Activated T-cell treated with anti-CD3 and anti-CD28 coated beads for 24 hours (primary cell): ENCODE results near the gene LTBP1.

Experiments
- DNase-seq: peaks from one replicate; pipeline ENCODE4 v3.0.0-alpha.2; 2020; ENCODE audit warnings: low read depth

The LTBP1 gene

DNA sequence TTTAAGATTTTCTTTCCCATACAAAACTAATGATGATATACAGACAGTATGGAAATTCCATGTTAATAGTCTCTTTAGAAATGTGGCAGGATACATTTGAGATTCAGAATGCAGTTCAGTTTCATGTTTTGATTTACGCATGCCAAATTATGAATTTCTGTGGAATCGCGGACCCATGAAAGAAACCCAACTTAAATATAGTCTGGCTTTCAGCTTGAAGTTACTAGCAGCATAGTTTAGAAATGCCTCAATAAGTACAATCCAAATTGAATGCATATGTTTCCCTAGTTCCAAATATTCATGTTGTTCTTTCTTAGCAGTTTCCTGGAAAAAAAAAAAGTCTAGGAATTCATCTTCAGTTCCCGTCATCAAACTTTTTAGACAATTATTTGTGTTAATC, 365.6 kb downstream of the LTBP1 start:
- DNase-seq: no peak

DNA sequence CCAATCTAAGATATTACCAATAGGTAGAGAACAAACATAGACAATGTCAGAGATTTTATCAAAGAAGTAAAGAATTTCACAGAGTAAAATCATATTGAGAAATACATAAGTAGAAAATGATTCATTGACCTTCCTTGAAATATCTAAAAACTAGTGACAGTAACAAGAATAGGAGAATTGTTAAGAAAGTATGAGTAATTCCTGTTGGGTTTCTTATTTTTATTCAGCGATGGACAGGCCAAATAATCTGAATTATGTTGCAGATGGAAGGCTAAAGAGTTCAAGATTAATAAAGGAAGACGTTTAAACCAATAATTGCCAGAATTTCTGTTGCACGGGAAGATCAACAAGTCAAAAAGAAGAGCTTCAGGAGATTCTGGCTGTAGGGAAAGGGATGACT, 366.3 kb downstream of the LTBP1 start:
- DNase-seq: no peak

DNA sequence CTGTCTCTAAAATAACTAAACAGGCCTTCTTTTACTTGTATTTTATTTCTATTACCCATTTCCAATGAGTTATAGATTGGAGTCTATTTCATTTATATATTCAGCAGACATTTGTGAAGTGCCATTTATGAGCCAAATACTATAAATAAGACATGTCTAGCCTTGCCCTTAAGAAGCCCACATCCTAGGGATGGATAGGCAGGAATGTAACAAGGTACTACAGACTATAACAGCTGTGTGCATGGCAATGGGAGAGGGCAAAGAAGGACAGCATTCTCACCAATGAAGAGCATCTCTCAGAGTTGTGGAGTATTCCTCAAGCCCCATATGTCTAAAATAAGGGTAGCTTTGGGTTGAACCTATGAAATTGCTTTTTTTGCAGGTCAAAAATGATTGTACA, 367.8 kb downstream of the LTBP1 start:
- DNase-seq: no peak

DNA sequence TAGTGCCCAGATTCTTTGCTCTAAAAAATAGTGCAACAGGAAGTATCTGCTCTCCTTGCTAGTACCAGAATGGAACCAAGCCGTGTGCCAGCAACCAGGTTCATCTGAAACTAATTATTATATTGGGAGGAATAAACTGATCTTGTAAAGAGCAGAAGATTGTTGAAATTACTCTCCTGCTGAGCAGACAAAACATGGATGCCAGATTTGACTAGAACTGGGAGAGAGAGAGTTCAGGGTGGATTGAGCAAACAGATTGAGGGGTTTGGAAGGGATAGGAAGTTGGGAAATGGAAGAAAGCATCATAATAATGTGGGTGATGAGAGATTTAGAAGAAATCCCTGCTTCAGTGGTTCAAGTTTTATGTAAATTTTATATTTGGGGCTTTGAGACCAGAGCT, 369.6 kb downstream of the LTBP1 start:
- no peak for DNase-seq

DNA sequence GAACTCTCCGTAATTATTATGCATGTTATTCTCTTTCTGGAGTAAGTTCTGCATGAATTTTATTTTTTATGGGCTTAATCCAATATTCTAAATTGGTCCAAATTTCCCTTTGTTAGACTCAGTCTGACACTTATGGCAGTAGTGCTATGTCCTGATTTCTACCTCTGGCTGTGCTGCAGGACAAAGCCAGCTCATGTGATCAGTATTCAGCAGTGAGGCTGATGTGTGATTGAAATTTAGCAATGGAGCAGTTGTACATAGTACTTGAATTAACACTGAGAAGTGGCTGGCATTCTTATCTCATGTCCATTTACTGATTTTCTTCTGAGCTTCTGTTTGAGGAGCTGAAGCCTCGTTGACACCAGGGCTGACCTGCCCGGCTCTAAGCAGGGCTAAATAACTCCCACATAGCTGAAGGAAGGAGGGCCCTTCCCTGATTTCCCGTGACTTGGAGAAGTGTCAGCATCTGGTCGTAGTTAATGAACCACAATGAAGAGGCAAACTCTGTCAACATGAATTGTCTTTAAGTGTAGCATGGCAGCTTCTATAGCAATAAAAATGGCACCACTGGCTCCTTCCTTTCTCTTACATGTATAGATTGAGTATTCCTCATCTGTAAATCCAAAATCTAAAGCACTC, 370.7 kb downstream of the LTBP1 start:
- no peak for DNase-seq

DNA sequence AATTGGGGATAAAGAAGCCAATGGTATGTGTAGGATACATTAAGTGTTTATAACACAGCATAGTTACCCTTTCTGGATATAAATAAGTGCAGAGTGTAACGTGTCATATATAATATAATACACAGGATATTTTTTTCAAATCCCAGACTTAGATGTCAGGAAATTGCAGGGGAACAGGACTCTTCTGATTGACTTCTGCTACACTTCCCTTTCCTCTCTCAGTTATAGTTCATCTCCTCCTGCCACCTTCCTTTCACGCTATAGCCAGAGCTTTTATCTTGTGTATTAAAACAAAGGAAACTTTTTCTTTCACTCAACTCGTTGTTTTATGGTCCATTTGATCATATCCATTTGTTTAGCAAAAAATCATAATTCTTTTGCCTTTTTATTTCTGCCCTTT, 371.7 kb downstream of the LTBP1 start:
- no peak for DNase-seq

DNA sequence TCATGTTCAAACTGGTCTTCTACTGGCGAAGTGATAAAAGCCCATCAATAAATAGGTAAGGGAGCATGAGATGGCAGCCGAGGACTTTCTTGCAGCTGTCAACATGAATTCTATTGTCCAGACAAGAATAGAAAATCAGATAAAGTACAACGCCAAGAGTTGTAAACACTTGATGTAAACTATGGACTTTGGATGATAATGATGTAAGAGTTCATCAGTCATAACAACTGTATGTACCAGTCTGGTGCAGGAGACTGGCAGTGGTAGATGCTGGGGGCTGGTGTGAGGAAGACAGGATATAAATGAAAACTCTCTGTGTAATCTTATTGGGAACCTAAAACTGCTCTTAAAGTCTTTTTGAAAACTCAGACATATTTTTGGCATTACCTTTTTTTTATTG, 373.8 kb downstream of the LTBP1 start:
- no peak for DNase-seq

DNA sequence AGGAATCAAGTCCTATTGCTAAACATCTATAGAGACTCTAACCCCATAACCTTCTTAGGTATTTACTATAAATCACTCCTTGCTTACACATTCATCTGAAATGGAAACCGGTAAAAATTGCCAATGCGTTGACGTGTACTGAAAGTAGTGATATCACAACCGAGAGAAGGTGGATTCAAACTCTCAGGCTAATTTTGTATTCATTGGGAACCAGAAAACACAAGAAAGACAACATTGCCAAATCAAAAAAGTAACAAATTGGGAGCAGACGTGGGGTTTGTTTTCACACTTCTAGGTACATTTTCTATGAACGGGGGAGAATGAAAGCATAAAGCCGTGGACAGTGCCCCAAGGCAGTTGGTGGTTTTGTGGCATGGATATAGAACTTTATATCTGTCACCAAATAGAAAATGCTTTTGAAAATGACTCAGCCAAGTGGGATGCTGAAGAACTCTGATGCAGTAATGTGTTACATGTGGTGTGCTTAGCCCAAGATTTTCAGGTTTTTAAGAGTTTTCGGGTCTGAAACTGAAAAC, 374.6 kb downstream of the LTBP1 start:
- DNase-seq: peak; percentile 12

DNA sequence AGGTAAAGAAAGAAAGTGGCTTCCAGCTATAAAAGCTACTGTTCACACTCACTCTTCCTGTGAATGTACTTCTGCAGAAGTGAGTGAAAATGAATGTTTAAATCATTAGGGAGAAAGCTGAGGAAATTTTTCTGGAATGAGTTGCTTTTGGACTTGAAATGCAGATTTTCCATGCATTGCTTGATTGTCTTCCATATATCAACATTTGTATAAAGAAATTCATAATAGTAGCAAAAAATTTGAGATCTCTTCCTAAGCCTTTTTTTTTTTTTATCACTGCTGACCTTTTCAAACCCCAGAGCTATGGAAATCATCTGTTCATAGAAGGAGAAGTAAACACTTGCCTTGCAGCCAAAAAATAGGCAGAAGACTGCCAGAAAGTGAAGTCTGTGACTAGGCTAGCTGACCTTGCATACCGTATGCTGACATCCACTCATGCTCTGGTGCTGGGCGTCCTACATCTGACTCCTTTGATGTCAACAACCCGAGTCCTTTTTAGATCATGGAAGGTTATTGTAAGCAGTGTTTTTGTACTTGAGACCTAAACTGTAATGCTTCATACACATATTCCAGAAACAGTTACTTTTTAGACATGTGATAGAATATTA, 375.2 kb downstream of the LTBP1 start:
- no peak for DNase-seq

DNA sequence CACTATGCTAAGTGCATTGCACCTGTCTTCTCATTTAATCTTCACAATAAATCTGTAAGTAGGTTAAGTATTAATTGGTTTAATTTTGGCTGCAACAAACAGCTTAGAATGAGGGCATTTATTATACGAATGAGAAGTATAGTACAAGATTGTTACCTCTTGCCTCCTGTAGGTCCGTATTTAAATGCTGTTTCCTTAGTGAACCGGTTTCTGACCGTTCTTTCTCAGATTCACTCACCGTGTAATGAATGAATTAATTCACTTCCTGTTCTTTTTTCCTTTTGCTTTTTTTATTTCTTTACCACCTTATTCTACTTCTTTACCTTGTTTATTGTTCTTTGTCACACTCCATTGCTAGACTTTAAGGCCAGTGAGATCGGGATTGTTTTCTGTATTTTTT, 375.9 kb downstream of the LTBP1 start:
- DNase-seq: no peak

DNA sequence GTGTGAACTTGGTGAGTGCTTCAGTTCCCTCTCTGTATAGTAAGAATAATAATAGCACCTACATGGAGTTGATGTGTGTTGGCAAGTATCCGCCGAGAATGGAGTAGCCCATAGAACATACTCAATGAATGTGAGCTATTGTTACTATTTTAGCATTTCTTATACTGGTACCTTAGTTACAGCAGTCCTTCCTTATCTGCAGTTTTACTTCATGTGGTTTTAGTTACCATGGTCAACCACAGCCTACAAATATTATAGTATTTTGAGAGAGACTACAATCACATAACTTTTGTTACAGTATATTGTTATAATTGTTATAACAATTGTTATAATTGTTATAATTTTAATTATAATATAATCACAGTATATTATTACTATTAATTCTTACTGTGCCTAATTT, 377.2 kb downstream of the LTBP1 start:
- DNase-seq: no peak

DNA sequence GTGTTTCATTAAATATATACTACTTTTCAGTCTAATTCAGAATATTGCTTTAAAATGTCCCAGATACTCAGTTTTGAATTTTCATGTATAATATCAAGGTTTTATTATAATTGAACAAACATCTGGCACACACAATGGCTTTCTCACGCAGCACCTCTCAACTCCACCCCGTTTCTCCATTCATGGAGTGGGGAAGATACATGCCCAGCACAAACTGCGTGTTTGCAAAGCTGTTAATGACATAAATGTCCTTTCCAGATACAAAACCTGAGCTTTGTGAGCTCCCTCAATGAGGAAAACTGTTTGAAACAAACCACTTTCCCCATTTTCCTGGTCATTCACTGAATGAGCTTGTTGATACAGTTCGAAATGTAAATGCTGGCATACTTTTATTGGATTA, 379.3 kb downstream of the LTBP1 start:
- DNase-seq: no peak

DNA sequence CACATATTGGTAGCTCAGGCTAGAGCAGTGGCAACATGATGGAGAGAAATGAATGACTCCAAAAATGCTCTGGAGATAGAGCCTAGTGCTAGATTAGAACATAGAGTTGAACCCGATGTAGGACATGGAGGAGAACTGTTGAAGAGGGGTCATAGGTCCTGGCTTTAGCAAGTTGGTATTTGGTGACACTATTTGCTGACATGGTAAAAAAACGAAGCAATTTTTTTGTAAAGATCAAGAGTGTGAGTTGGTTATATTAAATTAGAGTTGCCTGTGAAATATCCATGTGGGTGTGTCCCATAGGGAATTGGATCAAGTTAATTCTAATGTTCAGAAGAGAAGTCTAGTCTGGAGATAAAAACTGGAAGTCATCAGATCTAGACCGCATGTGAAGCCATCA, 386.7 kb downstream of the LTBP1 start:
- no peak for DNase-seq

DNA sequence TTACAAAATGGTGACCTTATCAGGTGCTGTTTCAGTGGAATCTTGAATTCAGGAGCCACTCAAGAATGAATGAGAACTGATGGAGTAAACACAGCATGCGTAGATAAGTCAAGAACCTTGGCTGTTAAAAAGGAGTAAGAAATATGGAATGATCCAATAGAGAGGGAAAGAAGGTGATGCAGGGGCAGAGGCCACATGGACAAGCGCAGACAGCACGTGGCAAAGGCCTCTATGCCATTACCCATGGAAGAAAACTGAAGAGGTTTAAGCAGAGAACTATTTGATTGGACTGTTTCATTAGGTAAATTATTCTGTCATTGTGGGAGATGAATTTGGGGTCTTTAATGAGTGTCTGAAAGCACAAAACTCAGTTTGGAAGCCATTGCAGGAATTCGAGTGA, 387.3 kb downstream of the LTBP1 start:
- DNase-seq: no peak

DNA sequence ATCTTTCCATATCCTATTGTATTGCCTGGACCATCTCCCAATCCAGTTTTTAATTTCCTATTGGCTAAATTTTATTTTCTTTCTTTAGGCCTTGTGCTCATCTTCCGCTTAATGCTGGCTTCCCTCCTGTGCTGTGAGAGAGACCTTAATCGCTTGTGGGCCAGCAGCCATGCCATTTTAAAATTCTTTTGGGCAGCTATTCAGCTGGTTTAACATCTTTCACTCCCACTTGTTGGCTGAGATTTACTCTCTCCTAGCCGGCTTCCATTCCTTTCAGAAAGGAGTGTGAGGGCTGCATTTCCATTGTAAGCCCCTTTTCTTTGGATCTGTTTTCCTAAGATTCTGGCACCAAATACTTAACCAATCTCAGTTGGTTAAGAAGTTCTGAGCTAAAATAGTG, 388.8 kb downstream of the LTBP1 start:
- no peak for DNase-seq

DNA sequence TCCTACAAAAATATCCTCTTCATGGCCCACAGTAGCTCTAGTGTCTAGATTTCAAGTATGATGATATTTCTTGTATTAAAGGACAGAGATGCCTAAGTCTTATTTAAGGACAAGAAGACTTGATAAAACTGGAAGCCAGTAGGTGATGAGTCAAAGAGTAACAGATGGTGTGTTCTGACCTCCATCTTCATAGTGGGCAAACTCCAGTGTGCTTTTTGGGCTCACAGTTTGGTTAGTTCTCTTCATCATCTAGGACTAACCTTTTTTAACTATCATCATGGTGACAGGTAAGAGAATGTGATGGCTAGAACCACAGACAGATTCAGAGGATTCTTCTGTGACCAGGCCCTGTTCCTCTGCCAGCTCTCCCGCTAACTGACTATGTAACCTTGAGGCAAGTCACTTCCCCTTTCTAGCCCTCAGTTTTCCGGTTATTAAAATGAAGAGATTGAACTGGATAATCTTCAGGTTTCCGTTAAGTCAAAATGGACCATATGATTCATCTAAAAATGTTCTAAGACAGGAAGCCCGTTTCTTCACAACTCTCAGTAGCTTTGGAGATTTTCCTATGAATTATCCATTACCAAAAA, 389.4 kb downstream of the LTBP1 start:
- DNase-seq: no peak

DNA sequence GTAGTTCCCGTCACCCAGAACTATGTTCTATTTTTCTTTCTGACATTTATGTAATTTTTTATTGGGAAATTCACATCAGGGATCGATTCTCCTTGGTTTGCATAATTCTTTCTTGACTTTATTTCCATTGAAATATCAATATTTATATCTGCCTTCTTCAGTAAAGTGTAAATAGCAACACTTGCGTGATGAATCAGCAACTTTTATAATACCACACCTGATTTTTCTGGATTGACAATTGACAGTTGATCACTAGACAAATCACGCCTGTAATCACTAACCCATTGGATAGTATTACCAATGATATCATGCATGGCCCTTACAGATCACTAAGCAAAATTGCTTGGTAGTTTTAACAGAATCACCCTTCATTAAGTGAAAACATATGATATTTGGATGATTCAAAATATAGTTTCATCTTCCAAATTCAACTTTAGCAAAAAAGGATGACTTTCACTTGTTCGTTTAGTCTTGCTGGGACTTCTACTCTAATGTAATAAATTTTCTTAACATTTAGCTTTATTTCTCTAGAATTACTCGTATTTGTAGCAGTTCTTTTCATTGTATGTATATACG, 390.7 kb downstream of the LTBP1 start:
- DNase-seq: no peak

DNA sequence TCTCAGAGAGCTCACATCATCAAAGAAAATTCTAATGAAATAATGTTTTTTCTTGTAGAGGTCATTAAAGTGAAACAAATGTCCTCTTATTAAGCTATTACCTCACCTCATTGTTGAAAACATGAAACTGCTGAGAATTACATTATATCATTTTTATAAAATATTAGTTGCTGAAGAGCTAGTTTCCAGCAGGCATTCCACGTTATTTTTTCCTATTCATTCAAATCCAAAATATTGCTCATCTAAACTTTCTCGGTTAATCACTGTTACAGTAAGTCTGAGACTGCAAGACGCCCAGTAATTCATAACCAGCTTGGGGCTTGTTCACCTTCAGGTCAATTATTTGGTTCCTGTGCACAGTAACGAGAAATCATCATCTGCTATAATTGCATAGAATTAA, 391.2 kb downstream of the LTBP1 start:
- no peak for DNase-seq

DNA sequence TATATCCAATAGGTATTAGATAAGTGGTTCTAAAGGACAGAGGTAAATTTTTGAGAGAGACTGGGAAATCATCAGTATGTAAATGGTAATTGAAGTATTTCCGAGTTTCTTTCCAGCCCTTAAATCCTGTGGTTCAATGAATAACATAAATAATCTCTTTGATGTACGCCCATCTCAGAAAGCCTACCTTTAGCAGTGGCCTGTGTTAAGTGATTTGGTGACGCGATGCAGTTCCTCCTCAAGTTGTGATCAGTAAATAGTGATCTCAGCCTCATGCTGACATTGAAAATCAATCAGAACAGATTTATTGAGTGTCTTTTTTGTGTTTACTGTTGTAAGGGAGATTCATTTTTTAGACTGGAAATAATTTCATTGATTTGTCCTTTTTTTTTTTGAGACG, 392.5 kb downstream of the LTBP1 start:
- DNase-seq: no peak

DNA sequence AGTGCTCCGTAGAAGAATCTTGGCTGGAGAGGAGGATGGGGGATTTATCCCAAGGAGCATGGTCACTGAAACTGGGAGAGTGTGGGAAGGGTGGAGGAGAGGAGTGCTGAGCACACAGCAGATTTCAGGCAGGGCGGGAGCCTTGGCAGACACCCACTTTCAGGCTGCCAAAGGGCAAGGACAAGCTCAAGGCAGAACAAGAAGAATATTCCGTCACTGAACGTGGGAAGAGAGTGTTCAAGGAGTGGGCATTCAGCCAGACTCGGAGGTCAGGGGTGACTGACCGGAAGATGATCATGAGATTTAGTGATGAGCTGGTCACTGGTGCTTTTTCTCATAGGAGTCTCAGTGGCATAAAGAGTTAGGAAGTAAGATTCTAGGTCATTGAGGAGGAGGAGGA, 393.5 kb downstream of the LTBP1 start:
- DNase-seq: no peak

DNA sequence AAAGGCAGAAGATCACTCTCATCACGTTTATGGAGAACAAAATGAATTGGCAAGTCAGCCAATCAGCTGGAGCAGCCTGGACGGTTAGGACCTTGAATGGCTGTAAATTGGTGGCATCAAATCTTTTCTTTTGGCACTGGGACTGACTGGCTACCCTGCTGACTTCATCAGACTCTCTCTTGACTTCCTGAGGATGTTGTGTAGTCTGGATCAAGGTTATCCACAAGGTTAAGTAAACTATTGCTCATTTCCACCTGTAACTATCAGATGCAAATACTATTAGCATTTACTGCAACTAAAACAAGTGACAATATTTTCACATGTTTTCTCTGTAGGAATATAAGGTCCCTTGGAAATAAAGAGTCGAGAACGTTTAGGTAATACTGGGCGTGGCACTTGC, 395.4 kb downstream of the LTBP1 start:
- no peak for DNase-seq

DNA sequence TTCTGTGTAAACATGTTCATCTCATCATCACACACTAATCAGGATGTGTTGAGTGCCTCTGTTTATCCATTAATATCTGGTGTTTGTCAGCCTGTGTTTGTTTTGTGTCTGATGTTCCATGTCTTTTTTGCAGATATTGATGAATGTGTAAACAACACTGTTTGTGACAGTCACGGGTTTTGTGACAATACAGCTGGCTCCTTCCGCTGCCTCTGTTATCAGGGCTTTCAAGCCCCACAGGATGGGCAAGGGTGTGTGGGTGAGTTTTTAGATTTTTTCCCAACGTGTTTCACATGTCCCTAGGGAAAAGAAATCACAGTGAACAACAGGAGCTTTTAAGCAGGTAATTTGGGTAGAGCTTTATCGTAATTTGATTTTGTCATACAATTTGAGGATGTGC, 396.0 kb downstream of the LTBP1 start:
- no peak for DNase-seq

DNA sequence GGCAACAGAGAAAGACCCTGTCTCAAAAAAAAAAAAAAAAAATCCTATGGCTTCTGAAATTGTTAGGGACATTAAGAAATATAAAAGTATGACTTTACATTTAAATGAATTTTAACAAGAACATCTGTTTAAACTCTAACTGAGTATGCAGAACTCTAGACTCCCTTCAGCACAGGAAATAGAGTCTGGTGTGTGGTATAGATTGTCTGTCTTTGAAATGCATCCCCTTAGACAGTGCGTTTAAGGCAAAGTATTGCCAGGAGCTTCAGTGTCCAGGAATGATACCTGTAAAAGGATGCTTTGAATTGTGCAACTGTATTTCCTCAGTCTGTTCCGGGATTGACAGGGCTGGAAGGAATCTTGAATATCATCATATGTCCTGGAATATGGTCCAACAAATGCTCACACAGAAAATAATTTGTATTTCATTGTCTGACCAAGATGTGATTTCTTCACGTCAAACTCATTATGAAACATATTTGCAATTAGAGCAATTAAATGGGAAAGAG, 396.7 kb downstream of the LTBP1 start:
- no peak for DNase-seq
